HUES48 (cell line): Measurements from ENCODE around the gene DNAJC27.

Experiments used
- H3K27ac ChIP-seq: one replicate; pipeline ENCODE4 v1.7.0; 2013; ENCODE audit warnings: low read depth, low read length, inconsistent platforms
- H3K27me3 ChIP-seq: 2 replicates; pipeline ENCODE4 v1.6.1; 2013; ENCODE audit warnings: mild to moderate bottlenecking, low read length; ENCODE audit not compliant: control insufficient read depth, insufficient read depth
- H3K36me3 ChIP-seq: 2 replicates; pipeline ENCODE4 v1.6.1; 2013; ENCODE audit warnings: low read length; ENCODE audit not compliant: control insufficient read depth, insufficient read depth
- H3K4me1 ChIP-seq: 2 replicates; pipeline ENCODE4 v1.6.1; 2013; ENCODE audit warnings: mild to moderate bottlenecking, low read length; ENCODE audit not compliant: control insufficient read depth, insufficient read depth
- H3K4me3 ChIP-seq: 2 replicates; pipeline ENCODE4 v1.5.1; 2013; ENCODE audit warnings: mild to moderate bottlenecking, low read depth, low read length
- H3K9ac ChIP-seq: 2 replicates; pipeline ENCODE4 v1.6.1; 2013; ENCODE audit warnings: mild to moderate bottlenecking, low read depth, low read length, moderate library complexity
- H3K9me3 ChIP-seq: 2 replicates; pipeline ENCODE4 v1.6.1; 2013; ENCODE audit warnings: low read length; ENCODE audit not compliant: control insufficient read depth, insufficient read depth

Gene DNAJC27

DNA sequence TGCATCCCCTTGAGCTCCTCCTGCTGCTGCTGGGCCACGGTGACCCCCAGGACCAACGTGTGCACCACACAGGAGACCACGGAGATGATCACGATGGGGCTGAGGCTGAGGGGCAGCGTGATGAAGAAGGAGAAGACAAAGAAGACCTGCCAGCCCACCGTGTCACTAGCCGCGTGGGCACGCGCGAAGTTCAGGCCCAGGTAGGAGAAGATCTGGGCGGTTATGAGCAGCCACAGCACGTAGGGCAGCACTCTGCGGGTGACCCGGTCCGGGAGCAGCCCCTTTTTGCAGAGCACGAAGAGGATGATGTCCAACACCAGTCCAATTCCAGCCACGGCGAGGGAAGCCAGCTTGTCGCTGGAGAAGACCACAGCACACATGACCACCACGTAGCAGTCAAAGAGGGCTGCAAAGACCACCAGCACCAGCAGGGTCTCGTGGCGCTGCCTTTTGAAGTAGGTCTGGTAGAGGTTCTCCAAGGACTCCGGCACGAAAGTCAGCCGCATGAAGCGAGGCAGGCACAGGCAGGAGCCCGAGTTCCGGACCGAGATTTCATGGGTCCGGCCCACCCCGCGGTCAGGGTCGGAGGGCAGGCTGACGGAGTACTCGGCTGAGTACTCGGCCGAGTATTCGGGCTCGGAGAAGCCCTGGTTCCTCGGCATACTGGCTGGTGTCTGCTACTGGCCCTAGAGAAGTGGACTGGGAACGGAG, 53.3 kb downstream of the DNAJC27 start:
- H3K36me3 ChIP-seq = peaks cover 8% of the 10 kb centered on the region; the same call in 1 of the 2 replicates
- no peaks in the 10 kb centered on the region for H3K9me3 ChIP-seq
- H3K4me3 ChIP-seq = peak overlapping the region; percentile 64
- H3K27ac ChIP-seq = no peak overlapping the region
- H3K4me1 ChIP-seq = 0 out of 2 replicates have a peak, but pooled peaks cover 4% of the 10 kb centered on the region
- peaks cover 3% of the 10 kb centered on the region; the same call in 1 of the 2 replicates for H3K27me3 ChIP-seq
- H3K9ac ChIP-seq = no peak overlapping the region

DNA sequence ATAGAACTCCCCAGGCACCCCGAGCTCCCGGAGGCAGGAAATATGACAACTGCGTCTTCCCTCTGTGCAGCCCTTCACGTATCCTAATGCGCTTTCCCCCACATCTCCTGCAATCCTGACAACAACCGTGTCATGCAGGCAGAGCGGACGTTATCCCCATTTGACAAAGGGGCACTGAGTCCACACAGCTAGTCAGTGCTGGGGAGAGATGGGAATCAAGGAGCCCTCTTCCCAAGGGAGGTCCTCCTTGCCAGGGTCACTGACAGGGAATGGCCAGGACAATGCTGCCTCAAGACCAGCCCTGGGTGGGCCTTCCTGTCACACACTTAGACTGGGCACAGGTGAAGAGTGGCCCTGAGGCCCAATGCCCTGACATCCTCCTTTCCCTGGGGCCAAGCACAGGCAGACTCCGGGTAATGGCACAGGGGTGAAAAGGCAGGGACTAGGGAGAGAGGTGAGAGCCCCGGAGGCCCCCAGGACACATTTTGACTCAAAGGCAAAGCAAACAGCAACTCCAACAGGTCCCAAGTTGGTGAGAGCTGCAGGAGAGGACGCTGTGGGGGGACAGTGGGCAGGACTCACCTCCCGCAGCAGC, 53.9 kb downstream of the DNAJC27 start:
- no peaks in the 10 kb centered on the region for H3K9me3 ChIP-seq
- H3K4me3 ChIP-seq = no peak overlapping the region
- peaks cover 8% of the 10 kb centered on the region; the same call in 1 of the 2 replicates for H3K36me3 ChIP-seq
- H3K27me3 ChIP-seq = peaks cover 3% of the 10 kb centered on the region; the same call in 1 of the 2 replicates
- H3K27ac ChIP-seq = no peak overlapping the region
- H3K9ac ChIP-seq = no peak overlapping the region
- H3K4me1 ChIP-seq = 0 out of 2 replicates have a peak, but pooled peaks cover 4% of the 10 kb centered on the region

DNA sequence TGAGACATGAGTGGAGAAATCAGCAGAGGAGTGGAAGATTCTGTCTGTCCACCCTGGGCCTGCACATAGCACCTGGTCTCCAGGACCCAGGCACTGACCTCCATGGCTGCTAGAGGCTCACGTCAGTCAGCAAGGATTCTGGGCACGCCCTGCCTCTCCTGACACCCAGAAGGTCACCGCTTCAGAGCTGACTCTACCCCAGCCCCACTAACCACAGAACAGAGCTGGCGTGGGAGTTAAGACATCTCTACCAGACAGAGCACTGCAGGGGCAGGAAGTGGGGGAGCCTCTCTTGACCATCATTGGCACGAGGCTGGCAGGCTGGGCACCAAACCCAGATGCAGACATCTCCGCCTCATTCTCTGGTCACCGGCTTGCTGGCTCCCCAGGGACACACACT, 54.7 kb downstream of the DNAJC27 start:
- Histone ChIP-seq H3K27ac (no peak overlapping the region), H3K9me3 (no peaks in the 10 kb centered on the region), H3K4me1 (0 out of 2 replicates have a peak, but pooled peaks cover 4% of the 10 kb centered on the region), H3K4me3 (no peak overlapping the region), H3K27me3 (peaks cover 3% of the 10 kb centered on the region; the same call in 1 of the 2 replicates), H3K9ac (no peak overlapping the region), H3K36me3 (peaks cover 11% of the 10 kb centered on the region; the same call in 1 of the 2 replicates)

DNA sequence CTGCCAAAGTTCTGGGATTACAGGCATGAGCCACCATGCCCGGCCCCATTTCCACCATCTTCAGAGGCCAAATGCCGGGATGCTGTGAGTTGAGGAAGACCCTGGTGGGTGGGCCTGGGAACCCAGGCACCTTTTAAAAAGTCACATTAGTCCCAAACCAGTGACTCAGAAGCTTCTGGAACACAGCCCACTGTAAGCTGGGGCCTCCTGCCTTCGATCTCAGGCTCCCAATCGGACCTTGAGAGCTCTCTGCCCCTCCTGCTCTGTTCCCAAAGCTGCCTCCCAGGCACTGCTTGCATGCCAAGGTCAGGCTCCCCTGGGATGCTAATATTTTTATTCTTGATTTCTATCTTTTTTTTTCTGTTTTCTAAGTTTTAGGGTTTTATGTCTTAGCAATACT, 56.0 kb downstream of the DNAJC27 start:
- H3K36me3 ChIP-seq = peaks cover 11% of the 10 kb centered on the region; the same call in 1 of the 2 replicates

DNA sequence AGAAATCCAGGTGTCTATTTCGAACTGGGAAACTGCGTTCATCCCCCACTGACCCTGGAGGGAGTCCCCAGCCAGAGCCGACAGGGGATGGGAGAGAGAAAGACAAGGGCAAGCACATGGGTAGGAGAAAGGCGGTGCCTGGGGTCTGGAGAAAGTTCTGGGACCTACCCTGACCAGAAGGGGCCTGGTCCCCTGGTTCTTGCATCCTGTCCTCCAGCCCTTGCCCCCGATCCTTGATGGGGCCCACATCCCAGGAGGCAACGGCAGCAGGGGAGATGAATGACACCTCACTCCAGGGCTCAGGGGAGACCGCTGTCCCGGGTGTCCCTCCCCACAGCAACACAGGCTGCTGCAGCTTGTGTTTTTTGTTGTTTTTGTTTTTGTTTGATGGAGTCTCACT, 56.6 kb downstream of the DNAJC27 start:
- Histone ChIP-seq H3K4me1 (0 out of 2 replicates have a peak, but pooled peaks cover 4% of the 10 kb centered on the region), H3K9ac (no peak overlapping the region), H3K27ac (no peak overlapping the region), H3K27me3 (no peaks in the 10 kb centered on the region), H3K4me3 (no peak overlapping the region), H3K9me3 (no peaks in the 10 kb centered on the region), H3K36me3 (peaks cover 14% of the 10 kb centered on the region; the same call in 1 of the 2 replicates)

More for the DNA sequence above, 56.0 kb downstream of the DNAJC27 start:
- Histone ChIP-seq H3K9ac (no peak overlapping the region), H3K4me1 (0 out of 2 replicates have a peak, but pooled peaks cover 4% of the 10 kb centered on the region), H3K27ac (no peak overlapping the region), H3K27me3 (0 out of 2 replicates have a peak, but pooled peaks cover under 1% of the 10 kb centered on the region), H3K9me3 (no peaks in the 10 kb centered on the region), H3K4me3 (no peak overlapping the region)

DNA sequence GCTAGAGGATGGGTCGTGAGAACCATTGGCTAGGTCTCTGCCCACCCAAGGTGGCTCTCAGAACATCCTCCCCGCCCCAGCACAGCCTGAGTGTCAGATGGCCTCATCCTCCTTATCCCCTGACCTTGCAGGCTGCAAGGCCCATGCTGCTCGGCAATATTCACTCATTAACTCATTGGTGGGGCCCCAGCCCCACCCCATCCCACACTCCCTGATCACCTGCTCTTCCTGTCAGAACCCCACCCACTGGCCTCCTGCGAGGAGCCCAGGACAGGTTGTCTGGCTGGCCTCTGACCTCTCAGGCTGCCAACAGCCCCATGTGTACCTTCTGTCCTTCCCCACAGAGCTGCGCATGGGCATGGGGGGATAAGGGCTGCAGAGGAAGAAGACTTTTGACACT, 57.0 kb downstream of the DNAJC27 start:
- 0 out of 2 replicates have a peak, but pooled peaks cover 4% of the 10 kb centered on the region for H3K4me1 ChIP-seq
- no peaks in the 10 kb centered on the region for H3K27me3 ChIP-seq
- no peaks in the 10 kb centered on the region for H3K9me3 ChIP-seq
- peaks cover 14% of the 10 kb centered on the region; the same call in 1 of the 2 replicates for H3K36me3 ChIP-seq
- no peak overlapping the region for H3K9ac ChIP-seq
- H3K27ac ChIP-seq = no peak overlapping the region
- no peak overlapping the region for H3K4me3 ChIP-seq

DNA sequence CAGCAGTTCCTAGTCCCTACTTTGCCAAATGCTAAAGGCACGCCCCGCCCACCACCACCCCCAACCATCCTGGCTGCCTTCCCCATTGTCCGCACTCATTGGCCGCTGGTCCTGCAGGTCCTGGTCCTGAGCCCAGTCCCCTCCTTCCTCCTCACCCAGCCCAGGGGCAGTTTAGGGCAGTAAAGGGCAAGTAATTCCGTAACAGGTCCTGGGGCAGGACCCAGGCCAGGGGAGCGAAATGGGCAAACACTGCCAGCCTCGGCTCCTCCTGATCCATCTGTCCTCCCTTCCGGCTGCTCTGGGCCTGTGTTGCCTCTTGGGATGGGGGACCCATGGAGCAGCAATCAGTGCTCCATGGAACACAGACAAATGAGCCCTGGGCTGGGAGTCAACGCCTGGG, 57.8 kb downstream of the DNAJC27 start:
- peaks cover 14% of the 10 kb centered on the region; the same call in 1 of the 2 replicates for H3K36me3 ChIP-seq
- H3K4me1 ChIP-seq = 0 out of 2 replicates have a peak, but pooled peaks cover under 1% of the 10 kb centered on the region
- no peak overlapping the region for H3K9ac ChIP-seq

DNA sequence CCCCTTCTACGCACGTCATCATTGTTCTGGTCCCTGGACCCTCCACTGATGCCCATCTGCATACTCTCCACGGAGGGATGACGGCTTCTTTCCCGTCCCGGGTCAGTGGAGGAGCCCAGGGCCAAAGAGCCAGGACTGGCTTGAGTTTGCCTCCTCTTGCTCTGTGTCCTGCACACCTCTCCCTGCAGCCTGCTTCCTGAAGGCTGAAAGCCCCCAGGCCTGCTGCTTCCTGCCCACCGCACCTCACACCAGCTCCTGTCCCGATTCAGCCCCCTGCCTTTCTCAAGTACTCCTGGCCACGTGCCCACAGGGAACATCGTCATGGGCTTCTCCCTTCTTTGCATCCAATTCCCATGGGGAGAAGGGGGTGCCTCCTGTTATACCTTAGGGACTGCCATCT, 58.8 kb downstream of the DNAJC27 start:
- no peak overlapping the region for H3K4me3 ChIP-seq
- no peaks in the 10 kb centered on the region for H3K4me1 ChIP-seq
- no peaks in the 10 kb centered on the region for H3K27me3 ChIP-seq
- no peak overlapping the region for H3K27ac ChIP-seq
- peaks cover 12% of the 10 kb centered on the region; the same call in 1 of the 2 replicates for H3K36me3 ChIP-seq
- H3K9ac ChIP-seq = no peak overlapping the region
- H3K9me3 ChIP-seq = no peaks in the 10 kb centered on the region

More for the DNA sequence above, 57.8 kb downstream of the DNAJC27 start:
- Histone ChIP-seq H3K27ac (no peak overlapping the region), H3K4me3 (no peak overlapping the region), H3K9me3 (no peaks in the 10 kb centered on the region), H3K27me3 (no peaks in the 10 kb centered on the region)

DNA sequence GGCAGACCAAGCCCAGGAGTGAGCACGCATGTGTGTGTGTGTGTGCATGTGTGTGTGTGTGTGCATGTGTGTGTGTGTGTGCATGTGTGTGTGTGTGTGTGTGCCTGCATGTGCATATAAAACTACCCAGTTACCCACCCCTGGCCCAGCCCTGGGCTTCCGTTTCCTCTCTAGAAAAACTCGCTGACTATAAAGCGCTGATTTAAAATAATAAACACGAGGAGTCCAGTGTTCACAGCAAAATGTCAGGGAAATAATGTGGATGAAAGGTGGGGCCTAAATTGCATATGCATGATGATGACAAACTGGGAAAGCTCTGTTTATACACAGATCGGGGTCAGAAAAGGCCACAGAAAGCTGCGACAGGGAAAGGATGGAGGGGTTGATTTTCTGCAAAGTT, 59.2 kb downstream of the DNAJC27 start:
- Histone ChIP-seq H3K36me3 (peaks cover 8% of the 10 kb centered on the region; the same call in 1 of the 2 replicates), H3K9me3 (no peaks in the 10 kb centered on the region), H3K9ac (no peak overlapping the region), H3K27ac (no peak overlapping the region), H3K27me3 (no peaks in the 10 kb centered on the region), H3K4me3 (no peak overlapping the region), H3K4me1 (no peaks in the 10 kb centered on the region)

DNA sequence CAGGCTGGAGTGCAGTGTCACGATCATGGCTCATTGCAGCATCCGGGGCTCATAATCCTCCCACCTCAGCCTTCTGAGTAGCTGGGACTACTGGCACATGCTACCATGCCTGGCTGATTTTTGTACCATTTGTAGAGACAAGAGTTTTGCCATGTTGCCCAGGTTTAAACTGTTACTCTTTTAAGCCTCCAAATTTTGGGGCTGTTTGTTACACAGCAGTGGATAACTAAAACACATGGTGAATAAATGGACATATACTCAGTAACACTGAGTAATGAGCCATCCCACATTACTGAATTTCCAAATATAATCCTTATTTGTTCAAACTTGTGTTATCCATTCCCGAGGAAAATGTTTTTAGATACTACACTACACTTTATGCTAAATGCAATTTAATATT, 61.5 kb downstream of the DNAJC27 start:
- H3K36me3 ChIP-seq = peaks cover 8% of the 10 kb centered on the region; the same call in 1 of the 2 replicates
- H3K4me3 ChIP-seq = no peak overlapping the region
- H3K4me1 ChIP-seq = no peaks in the 10 kb centered on the region
- no peak overlapping the region for H3K9ac ChIP-seq
- no peaks in the 10 kb centered on the region for H3K9me3 ChIP-seq
- no peak overlapping the region for H3K27ac ChIP-seq
- H3K27me3 ChIP-seq = no peaks in the 10 kb centered on the region
